ENCODE results near the gene PRR20G. TPM values are rescaled to one million over a fixed set of nuclear protein-coding genes. Genes with fewer than 3 reads are reported as not detected.

The PRR20G gene
- total and polyA plus RNA-seq, 11 donors = not detected

GRCh38 chr3:127291611-127292010 lies 3.8 kb upstream of the PRR20G start:
- Histone ChIP-seq H3K9me3 (no peaks in the 10 kb centered on the region), H3K27ac (no peak overlapping the region), H3K27me3 (peaks cover 0 to 13% (median 0%) of the 10 kb centered on the region in 9 donors), H3K4me1 (no peaks in the 10 kb centered on the region), H3K36me3 (no peaks in the 10 kb centered on the region), H3K4me3 (no peak overlapping the region)
- intact Hi-C loops (cut with DNase I) = no loop called here
- DNase-seq (no peak), ATAC-seq (no peak)
- TF ChIP-seq POLR2A (IDR thresholded peaks at IDR 0.05) (no peak), CTCF (IDR thresholded peaks at IDR 0.05) (no peak)

- Histone ChIP-seq H3K36me3 (no peaks in the 10 kb centered on the region), H3K9me3 (no peaks in the 10 kb centered on the region), H3K27ac (no peak overlapping the region), H3K4me1 (no peaks in the 10 kb centered on the region), H3K4me3 (no peak overlapping the region), H3K27me3 (peaks cover 0 to 13% (median 0%) of the 10 kb centered on the region in 9 donors)
- TF ChIP-seq POLR2A (IDR thresholded peaks at IDR 0.05) (no peak), CTCF (IDR thresholded peaks at IDR 0.05) (no peak)
- DNase-seq (no peak), ATAC-seq (no peak)
- intact Hi-C loops (cut with DNase I) = no loop called here
- 64 to 81% (median 79%) methylated on average over 1 of the region's 1 CpG for WGBS, 4 donors
These were observed 3.3 kb upstream of the PRR20G start for GRCh38 chr3:127291114-127291513.

GRCh38 chr3:127289706-127290575 lies 2.1 kb upstream of the PRR20G start:
- no peak overlapping the region for H3K27ac ChIP-seq
- H3K9me3 ChIP-seq = no peaks in the 10 kb centered on the region
- no peak for TF ChIP-seq CTCF (IDR thresholded peaks at IDR 0.05)
- TF ChIP-seq POLR2A (IDR thresholded peaks at IDR 0.05) = no peak
- intact Hi-C loops (cut with DNase I) = no loop called here
- no peak for ATAC-seq
- no peaks in the 10 kb centered on the region for H3K4me1 ChIP-seq
- WGBS, 4 donors = 89 to 94% (median 92%) methylated on average over 4 of the region's 4 CpGs
- no peak for DNase-seq
- peaks cover 0 to 11% (median 0%) of the 10 kb centered on the region in 9 donors for H3K27me3 ChIP-seq
- H3K36me3 ChIP-seq = no peaks in the 10 kb centered on the region
- no peak overlapping the region for H3K4me3 ChIP-seq

- H3K27me3 ChIP-seq = peaks cover 0 to 7% (median 0%) of the 10 kb centered on the region in 9 donors
- ATAC-seq (no peak), DNase-seq (no peak)
- H3K27ac ChIP-seq = no peak overlapping the region
- no peaks in the 10 kb centered on the region for H3K9me3 ChIP-seq
- H3K36me3 ChIP-seq = no peaks in the 10 kb centered on the region
- TF ChIP-seq CTCF (IDR thresholded peaks at IDR 0.05) (no peak), POLR2A (IDR thresholded peaks at IDR 0.05) (no peak)
- intact Hi-C loops (cut with DNase I) = no loop called here
- no peaks in the 10 kb centered on the region for H3K4me1 ChIP-seq
- 89 to 93% (median 90%) methylated on average over 23 of the region's 23 CpGs for WGBS, 4 donors
- H3K4me3 ChIP-seq = no peak overlapping the region
These were observed 1.3 kb upstream of the PRR20G start for GRCh38 chr3:127288921-127289705.
